ENCODE data around the gene TFF1.

TFF1 gene

DNA sequence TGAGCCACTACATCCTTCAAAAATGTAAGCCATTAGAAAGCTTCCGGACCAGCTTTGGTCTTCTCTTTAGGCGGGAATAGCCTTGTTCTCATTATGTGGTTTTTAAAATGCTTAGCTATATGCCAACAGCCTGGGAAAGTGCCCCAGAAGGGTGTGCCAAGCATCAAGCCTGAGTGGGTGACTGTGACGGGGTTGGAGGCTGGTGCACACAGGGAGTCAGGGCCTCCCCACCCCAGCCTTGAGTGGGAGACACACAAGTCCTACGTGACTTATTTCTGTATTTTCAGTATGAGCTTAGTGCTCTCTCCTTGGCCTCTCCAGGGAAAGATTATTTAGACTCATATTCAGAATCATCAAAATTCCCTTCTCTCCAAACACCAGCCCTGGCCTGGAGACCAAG, 47.2 kb upstream of the TFF1 start (continued):
- no peak for TF ChIP-seq BACH2 (CRISPR knock-in tag; IDR thresholded peaks at IDR 0.05; ENCODE audit: borderline replicate concordance)
- TF ChIP-seq ZNF565 (CRISPR knock-in tag; conservative IDR thresholded peaks at IDR 0.05; ENCODE audit: low read depth) = no peak
- TF ChIP-seq GLIS3 (CRISPR knock-in tag; IDR thresholded peaks at IDR 0.05) = no peak

DNA sequence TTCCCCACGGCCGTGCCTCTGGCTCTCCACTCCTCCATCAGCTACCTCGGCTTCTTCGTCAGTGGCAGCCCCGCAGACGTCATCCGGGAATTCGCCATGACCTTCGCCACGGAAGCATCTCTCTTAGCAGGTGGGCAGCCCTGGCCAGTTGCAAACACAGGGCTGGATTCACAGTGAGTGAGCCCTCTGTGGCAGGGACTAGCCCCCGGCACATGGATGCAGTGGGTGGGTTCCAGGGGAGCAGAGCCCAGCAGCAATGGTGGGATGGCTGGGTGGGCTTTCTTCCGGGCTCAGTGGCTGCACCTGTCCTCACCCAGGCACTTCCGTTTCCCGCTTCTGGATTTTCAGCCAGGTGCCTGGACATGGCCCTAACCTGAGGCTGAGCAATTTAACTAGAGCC, 46.8 kb upstream of the TFF1 start:
- ATAC-seq = no peak
- TF ChIP-seq ZFP3 (CRISPR knock-in tag; IDR thresholded peaks at IDR 0.05) (no peak), GLIS3 (CRISPR knock-in tag; IDR thresholded peaks at IDR 0.05) (no peak)

DNA sequence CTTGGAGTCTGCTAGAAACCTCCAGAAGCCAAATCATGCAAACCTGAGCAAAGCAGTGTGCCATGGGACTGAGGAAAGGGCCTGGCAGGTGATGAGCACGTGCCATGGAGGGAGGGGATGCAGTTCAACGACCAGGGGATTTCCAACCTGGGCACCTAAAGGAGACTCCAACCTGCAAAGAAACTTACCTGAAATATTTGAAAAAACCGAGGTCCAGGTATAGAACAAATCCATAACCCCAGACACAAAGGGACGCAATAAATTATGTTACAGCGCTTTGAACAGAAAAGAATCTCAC, 46.2 kb upstream of the TFF1 start:
- TF ChIP-seq, protein P1, sequence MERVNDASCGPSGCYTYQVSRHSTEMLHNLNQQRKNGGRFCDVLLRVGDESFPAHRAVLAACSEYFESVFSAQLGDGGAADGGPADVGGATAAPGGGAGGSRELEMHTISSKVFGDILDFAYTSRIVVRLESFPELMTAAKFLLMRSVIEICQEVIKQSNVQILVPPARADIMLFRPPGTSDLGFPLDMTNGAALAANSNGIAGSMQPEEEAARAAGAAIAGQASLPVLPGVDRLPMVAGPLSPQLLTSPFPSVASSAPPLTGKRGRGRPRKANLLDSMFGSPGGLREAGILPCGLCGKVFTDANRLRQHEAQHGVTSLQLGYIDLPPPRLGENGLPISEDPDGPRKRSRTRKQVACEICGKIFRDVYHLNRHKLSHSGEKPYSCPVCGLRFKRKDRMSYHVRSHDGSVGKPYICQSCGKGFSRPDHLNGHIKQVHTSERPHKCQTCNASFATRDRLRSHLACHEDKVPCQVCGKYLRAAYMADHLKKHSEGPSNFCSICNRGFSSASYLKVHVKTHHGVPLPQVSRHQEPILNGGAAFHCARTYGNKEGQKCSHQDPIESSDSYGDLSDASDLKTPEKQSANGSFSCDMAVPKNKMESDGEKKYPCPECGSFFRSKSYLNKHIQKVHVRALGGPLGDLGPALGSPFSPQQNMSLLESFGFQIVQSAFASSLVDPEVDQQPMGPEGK (CRISPR knock-in tag; IDR thresholded peaks at IDR 0.05; ENCODE audit: borderline replicate concordance) = no peak
- TF ChIP-seq ZC3H10 (CRISPR knock-in tag; IDR thresholded peaks at IDR 0.05) (no peak), RARB (CRISPR knock-in tag; IDR thresholded peaks at IDR 0.05) (no peak)
- TF ChIP-seq, protein P2, sequence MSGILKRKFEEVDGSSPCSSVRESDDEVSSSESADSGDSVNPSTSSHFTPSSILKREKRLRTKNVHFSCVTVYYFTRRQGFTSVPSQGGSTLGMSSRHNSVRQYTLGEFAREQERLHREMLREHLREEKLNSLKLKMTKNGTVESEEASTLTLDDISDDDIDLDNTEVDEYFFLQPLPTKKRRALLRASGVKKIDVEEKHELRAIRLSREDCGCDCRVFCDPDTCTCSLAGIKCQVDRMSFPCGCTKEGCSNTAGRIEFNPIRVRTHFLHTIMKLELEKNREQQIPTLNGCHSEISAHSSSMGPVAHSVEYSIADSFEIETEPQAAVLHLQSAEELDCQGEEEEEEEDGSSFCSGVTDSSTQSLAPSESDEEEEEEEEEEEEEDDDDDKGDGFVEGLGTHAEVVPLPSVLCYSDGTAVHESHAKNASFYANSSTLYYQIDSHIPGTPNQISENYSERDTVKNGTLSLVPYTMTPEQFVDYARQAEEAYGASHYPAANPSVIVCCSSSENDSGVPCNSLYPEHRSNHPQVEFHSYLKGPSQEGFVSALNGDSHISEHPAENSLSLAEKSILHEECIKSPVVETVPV (CRISPR knock-in tag; IDR thresholded peaks at IDR 0.05) = no peak
- no peak for ATAC-seq

DNA sequence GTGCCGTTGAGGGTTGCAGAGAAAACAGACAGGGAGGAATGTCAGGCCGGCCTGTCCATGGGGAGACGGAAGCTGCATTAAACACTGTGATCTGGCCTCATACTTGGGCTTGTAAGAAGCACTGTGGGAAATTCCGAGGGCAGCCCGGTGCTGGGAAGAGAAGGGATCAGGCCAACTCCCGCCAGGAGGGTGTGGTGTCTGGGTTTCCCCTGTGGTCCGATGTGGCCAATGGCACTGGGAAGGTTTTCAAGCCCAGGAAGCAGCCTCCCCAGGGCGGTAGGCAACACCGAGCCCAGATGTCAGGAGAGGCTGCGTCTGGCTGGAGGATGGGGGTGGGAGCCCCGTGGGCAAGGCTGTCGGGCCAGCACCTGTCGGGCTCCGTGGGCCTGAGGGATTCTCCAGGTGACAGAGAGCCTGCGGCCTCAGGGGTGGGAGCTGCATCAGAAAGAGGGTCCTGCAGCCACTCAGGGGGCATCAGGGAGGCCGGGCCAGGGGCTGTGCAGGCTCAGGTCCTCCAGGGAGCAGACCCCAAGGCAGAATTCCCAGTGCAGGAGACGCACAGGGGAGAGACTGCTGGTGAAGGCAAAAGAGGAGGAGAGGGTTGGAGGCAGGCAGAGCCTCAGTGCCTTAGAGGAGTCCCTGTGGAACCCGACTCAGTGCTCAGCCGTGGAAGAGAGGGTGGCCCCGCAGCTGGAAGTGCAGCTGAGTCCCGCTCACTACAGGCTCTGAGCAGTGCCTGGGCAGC, 45.7 kb upstream of the TFF1 start:
- TF ChIP-seq, protein P3, sequence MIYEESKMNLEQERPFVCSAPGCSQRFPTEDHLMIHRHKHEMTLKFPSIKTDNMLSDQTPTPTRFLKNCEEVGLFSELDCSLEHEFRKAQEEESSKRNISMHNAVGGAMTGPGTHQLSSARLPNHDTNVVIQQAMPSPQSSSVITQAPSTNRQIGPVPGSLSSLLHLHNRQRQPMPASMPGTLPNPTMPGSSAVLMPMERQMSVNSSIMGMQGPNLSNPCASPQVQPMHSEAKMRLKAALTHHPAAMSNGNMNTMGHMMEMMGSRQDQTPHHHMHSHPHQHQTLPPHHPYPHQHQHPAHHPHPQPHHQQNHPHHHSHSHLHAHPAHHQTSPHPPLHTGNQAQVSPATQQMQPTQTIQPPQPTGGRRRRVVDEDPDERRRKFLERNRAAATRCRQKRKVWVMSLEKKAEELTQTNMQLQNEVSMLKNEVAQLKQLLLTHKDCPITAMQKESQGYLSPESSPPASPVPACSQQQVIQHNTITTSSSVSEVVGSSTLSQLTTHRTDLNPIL (CRISPR knock-in tag; IDR thresholded peaks at IDR 0.05; ENCODE audit: low read depth) = no peak
- TF ChIP-seq ESRRG (CRISPR knock-in tag; IDR thresholded peaks at IDR 0.05) (no peak), ZFP3 (CRISPR knock-in tag; IDR thresholded peaks at IDR 0.05) (no peak), SNAI2 (CRISPR knock-in tag; IDR thresholded peaks at IDR 0.05) (no peak), ZNF8 (CRISPR knock-in tag; IDR thresholded peaks at IDR 0.05) (no peak), CSDC2 (CRISPR knock-in tag; IDR thresholded peaks at IDR 0.05) (no peak), PPARA (CRISPR knock-in tag; IDR thresholded peaks at IDR 0.05; ENCODE audit: borderline replicate concordance) (no peak)
- ATAC-seq = no peak

DNA sequence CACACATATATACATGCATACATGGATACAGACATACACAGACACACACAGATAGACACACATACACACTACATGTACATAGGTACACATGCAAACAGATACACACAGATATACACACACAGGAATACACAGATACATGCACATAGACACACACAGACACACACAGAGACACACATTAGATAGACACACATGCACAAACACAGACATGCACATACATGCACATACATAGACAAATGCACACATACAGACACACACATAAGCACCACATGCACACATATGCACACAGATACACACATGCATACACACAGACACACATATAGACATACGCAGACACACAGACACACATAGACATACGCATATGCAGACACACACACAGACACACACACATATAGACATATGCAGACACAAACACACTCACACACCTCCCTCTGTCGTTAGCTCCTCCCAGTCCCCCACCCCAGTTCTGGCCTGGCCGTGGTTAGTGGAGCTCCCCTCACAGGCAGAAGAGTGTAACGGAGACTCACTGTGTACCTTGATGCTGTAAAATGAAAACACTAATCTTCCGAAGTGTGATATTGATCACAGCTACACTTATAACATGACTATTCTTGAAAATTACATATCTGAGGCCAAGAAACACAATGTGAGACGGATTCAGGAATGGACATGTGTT, 45.0 kb upstream of the TFF1 start:
- ATAC-seq = no peak
- TF ChIP-seq, protein P4, sequence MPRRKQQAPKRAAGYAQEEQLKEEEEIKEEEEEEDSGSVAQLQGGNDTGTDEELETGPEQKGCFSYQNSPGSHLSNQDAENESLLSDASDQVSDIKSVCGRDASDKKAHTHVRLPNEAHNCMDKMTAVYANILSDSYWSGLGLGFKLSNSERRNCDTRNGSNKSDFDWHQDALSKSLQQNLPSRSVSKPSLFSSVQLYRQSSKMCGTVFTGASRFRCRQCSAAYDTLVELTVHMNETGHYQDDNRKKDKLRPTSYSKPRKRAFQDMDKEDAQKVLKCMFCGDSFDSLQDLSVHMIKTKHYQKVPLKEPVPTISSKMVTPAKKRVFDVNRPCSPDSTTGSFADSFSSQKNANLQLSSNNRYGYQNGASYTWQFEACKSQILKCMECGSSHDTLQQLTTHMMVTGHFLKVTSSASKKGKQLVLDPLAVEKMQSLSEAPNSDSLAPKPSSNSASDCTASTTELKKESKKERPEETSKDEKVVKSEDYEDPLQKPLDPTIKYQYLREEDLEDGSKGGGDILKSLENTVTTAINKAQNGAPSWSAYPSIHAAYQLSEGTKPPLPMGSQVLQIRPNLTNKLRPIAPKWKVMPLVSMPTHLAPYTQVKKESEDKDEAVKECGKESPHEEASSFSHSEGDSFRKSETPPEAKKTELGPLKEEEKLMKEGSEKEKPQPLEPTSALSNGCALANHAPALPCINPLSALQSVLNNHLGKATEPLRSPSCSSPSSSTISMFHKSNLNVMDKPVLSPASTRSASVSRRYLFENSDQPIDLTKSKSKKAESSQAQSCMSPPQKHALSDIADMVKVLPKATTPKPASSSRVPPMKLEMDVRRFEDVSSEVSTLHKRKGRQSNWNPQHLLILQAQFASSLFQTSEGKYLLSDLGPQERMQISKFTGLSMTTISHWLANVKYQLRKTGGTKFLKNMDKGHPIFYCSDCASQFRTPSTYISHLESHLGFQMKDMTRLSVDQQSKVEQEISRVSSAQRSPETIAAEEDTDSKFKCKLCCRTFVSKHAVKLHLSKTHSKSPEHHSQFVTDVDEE (CRISPR knock-in tag; IDR thresholded peaks at IDR 0.05) = no peak
- TF ChIP-seq TCF4 (CRISPR knock-in tag; IDR thresholded peaks at IDR 0.05; ENCODE audit: borderline replicate concordance) (no peak), GLIS3 (CRISPR knock-in tag; IDR thresholded peaks at IDR 0.05) (no peak), ISL1 (CRISPR knock-in tag; IDR thresholded peaks at IDR 0.05) (no peak), PPARA (CRISPR knock-in tag; IDR thresholded peaks at IDR 0.05; ENCODE audit: borderline replicate concordance) (no peak), BACH2 (CRISPR knock-in tag; IDR thresholded peaks at IDR 0.05; ENCODE audit: borderline replicate concordance) (no peak), ZNF565 (CRISPR knock-in tag; conservative IDR thresholded peaks at IDR 0.05; ENCODE audit: low read depth) (no peak), ARNTL (CRISPR knock-in tag; IDR thresholded peaks at IDR 0.05; ENCODE audit: borderline replicate concordance, low read depth) (no peak), CSDC2 (CRISPR knock-in tag; IDR thresholded peaks at IDR 0.05) (no peak), ZNF8 (CRISPR knock-in tag; IDR thresholded peaks at IDR 0.05) (no peak), OSR1 (CRISPR knock-in tag; IDR thresholded peaks at IDR 0.05) (no peak), ZC3H10 (CRISPR knock-in tag; IDR thresholded peaks at IDR 0.05) (no peak), ESRRG (CRISPR knock-in tag; IDR thresholded peaks at IDR 0.05) (no peak)
- TF ChIP-seq, protein P2 (CRISPR knock-in tag; IDR thresholded peaks at IDR 0.05) = no peak
- TF ChIP-seq, protein P5, sequence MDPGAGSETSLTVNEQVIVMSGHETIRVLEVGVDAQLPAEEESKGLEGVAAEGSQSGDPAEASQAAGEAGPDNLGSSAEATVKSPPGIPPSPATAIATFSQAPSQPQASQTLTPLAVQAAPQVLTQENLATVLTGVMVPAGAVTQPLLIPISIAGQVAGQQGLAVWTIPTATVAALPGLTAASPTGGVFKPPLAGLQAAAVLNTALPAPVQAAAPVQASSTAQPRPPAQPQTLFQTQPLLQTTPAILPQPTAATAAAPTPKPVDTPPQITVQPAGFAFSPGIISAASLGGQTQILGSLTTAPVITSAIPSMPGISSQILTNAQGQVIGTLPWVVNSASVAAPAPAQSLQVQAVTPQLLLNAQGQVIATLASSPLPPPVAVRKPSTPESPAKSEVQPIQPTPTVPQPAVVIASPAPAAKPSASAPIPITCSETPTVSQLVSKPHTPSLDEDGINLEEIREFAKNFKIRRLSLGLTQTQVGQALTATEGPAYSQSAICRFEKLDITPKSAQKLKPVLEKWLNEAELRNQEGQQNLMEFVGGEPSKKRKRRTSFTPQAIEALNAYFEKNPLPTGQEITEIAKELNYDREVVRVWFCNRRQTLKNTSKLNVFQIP (CRISPR knock-in tag; IDR thresholded peaks at IDR 0.05; ENCODE audit: borderline replicate concordance, low read depth) = no peak
- TF ChIP-seq, protein P1 (CRISPR knock-in tag; IDR thresholded peaks at IDR 0.05; ENCODE audit: borderline replicate concordance) = no peak

All from SK-N-SH treated with all-trans-retinoic acid at 6 μM for 48 hours (cell line).